ENCODE measurements around the gene CREB1. TPM values are rescaled to one million over a fixed set of nuclear protein-coding genes. Genes with fewer than 3 reads are reported as not detected.

CREB1 gene
- total RNA-seq, 1 donor from 2014 or later = 27.3 TPM

DNA sequence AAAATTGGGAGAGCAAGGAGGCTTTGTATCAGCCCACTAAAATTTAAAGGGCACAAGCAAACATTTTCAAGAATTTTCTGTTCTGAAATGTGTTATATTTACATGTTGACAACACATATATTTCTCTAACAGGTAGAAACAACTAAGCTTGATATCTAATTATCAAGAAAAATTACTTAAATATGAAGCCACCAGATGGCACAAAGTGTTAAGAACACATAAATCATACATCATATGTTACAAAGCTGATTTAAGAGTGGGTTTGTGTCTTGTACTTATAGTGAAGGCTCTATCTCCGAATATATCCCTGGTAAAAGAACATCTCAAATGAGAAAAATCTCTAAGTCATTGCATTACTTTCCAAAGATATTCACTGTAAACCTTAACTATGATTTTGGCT, 19.6 kb upstream of the CREB1 start:
- no peaks in the 10 kb centered on the region for H3K27me3 ChIP-seq
- TF ChIP-seq, protein P1, sequence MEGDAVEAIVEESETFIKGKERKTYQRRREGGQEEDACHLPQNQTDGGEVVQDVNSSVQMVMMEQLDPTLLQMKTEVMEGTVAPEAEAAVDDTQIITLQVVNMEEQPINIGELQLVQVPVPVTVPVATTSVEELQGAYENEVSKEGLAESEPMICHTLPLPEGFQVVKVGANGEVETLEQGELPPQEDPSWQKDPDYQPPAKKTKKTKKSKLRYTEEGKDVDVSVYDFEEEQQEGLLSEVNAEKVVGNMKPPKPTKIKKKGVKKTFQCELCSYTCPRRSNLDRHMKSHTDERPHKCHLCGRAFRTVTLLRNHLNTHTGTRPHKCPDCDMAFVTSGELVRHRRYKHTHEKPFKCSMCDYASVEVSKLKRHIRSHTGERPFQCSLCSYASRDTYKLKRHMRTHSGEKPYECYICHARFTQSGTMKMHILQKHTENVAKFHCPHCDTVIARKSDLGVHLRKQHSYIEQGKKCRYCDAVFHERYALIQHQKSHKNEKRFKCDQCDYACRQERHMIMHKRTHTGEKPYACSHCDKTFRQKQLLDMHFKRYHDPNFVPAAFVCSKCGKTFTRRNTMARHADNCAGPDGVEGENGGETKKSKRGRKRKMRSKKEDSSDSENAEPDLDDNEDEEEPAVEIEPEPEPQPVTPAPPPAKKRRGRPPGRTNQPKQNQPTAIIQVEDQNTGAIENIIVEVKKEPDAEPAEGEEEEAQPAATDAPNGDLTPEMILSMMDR (IDR thresholded peaks at IDR 0.05) = no peak
- TF ChIP-seq POLR2AphosphoS5 (IDR thresholded peaks at IDR 0.05; ENCODE audit: insufficient read depth in 1 of 2, low read depth in 1 of 2) (no peak), POLR2A (IDR thresholded peaks at IDR 0.05) (no peak)
- no peak overlapping the region for H3K4me3 ChIP-seq
- no peaks in the 10 kb centered on the region for H3K36me3 ChIP-seq
- intact Hi-C loops (cut with DNase I) = no loop called here
- no peak overlapping the region for H3K27ac ChIP-seq
- H3K4me1 ChIP-seq = peaks cover 11% of the 10 kb centered on the region
- no peaks in the 10 kb centered on the region for H3K9me3 ChIP-seq
- DNase-seq (ENCODE audit: extremely low spot score in 2 of 2) = no peak

DNA sequence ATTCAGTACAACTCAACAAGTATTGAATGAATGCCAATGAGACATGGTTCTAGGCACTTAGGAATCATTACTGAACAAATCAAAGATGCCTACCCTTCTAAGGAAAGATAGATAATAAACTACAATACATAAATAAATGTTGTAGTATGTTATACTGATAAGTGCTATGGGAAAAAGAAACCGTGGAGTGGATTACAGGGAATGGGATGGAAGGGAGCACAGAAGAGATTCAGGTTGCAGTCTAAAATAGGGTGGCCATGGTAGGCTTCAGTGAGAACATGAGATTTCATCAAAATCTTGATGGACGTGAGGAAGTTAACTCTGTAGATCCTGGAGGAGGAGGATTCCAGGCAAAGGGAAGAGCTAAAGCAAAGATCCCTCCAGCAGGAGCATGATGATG, 17.9 kb upstream of the CREB1 start:
- no peak for DNase-seq (ENCODE audit: extremely low spot score in 2 of 2)
- no peaks in the 10 kb centered on the region for H3K9me3 ChIP-seq
- intact Hi-C loops (cut with DNase I) = no loop called here
- no peaks in the 10 kb centered on the region for H3K27me3 ChIP-seq
- no peak overlapping the region for H3K27ac ChIP-seq
- peaks cover 4% of the 10 kb centered on the region for H3K4me1 ChIP-seq
- no peak overlapping the region for H3K4me3 ChIP-seq
- no peak for TF ChIP-seq POLR2A (IDR thresholded peaks at IDR 0.05)
- TF ChIP-seq, protein P1 (IDR thresholded peaks at IDR 0.05) = no peak
- no peak for TF ChIP-seq POLR2AphosphoS5 (IDR thresholded peaks at IDR 0.05; ENCODE audit: insufficient read depth in 1 of 2, low read depth in 1 of 2)
- H3K36me3 ChIP-seq = no peaks in the 10 kb centered on the region

DNA sequence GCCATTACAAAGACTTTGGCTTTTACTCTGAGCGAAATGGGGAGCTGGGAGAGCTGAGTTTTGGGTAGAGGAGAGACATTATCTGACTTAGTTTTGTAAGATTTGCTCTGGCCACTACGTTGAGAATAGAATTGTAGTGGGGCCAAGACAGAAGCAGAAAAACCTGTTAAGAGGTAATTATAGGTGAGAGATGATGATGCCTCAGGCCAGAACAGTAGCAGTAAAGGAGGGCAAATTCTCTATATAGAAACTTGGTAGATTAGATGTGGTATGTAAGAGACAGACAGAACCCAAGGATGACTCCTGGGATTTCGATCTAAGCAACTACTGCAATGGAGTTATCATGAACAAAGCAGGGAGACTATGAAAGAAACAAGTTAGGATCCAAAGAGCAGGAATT, 17.4 kb upstream of the CREB1 start:
- no peak overlapping the region for H3K27ac ChIP-seq
- H3K4me1 ChIP-seq = peaks cover 4% of the 10 kb centered on the region
- DNase-seq (ENCODE audit: extremely low spot score in 2 of 2) = no peak
- H3K36me3 ChIP-seq = no peaks in the 10 kb centered on the region
- intact Hi-C loops (cut with DNase I) = no loop called here
- H3K4me3 ChIP-seq = no peak overlapping the region
- no peaks in the 10 kb centered on the region for H3K9me3 ChIP-seq
- TF ChIP-seq POLR2A (IDR thresholded peaks at IDR 0.05) (no peak), POLR2AphosphoS5 (IDR thresholded peaks at IDR 0.05; ENCODE audit: insufficient read depth in 1 of 2, low read depth in 1 of 2) (no peak)
- TF ChIP-seq, protein P1 (IDR thresholded peaks at IDR 0.05) = no peak
- no peaks in the 10 kb centered on the region for H3K27me3 ChIP-seq

DNA sequence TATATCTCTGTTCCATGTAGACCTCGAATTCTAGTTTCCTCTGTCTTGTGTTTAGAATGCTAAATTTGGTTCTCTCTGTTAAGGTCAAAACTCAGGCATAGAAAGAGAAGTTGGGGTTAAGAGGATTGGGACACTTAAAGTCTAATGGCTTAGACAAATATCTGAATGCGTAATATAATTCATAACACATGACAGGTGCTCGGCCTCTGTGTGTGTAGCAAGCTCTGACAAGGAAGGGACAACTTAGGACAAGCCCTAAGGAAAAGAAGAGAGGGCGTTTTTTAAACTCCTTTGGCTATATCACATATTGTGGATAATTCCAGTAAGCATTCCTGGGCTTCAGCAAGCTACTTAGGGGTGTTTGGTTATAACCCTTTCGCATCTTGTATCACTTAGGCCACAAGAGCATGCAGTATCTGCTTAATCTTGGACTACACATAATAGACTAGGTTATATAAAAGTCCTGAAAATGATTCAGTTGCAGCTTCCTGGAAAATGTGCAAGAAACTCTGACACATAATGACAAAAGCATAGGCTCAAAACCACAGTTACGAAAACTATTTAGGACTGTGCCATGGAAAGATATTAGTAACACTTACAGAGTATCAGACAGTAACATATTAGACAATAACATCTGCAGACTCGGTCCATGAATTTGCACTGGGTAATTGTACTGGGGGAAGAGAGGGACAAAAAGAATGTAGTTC, 16.1 kb upstream of the CREB1 start:
- H3K27me3 ChIP-seq = no peaks in the 10 kb centered on the region
- H3K36me3 ChIP-seq = no peaks in the 10 kb centered on the region
- H3K27ac ChIP-seq = peak overlapping the region; percentile 33
- TF ChIP-seq POLR2AphosphoS5 (IDR thresholded peaks at IDR 0.05; ENCODE audit: insufficient read depth in 1 of 2, low read depth in 1 of 2) (peak in 1 of 2 donors; percentile 52), POLR2A (IDR thresholded peaks at IDR 0.05) (no peak)
- no peak for DNase-seq (ENCODE audit: extremely low spot score in 2 of 2)
- peaks cover 4% of the 10 kb centered on the region for H3K4me1 ChIP-seq
- no peaks in the 10 kb centered on the region for H3K9me3 ChIP-seq
- no peak overlapping the region for H3K4me3 ChIP-seq
- intact Hi-C loops (cut with DNase I) = no loop called here

DNA sequence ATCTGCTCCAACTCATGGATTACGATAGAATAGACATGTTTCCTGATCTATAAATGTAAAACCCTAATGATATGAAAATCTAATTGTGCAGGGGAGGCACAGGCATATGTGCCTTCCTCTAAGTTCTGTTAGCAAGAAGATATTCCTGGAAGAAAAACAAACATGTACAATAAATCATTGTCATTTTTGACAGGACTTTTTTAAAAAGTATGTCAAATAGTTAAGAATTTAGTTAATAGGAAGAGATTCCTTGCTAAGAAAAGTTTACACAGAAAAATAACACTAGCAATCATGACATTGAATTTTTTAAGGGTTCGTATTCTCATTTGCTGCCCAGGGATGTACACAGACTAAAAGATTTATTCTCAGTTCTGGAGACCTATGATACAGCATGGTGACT, 15.3 kb upstream of the CREB1 start:
- DNase-seq (ENCODE audit: extremely low spot score in 2 of 2) = no peak
- Histone ChIP-seq H3K36me3 (no peaks in the 10 kb centered on the region), H3K4me1 (peaks cover 4% of the 10 kb centered on the region), H3K27me3 (no peaks in the 10 kb centered on the region), H3K27ac (no peak overlapping the region), H3K9me3 (no peaks in the 10 kb centered on the region), H3K4me3 (no peak overlapping the region)
- TF ChIP-seq, protein P1 (IDR thresholded peaks at IDR 0.05) = no peak
- TF ChIP-seq POLR2AphosphoS5 (IDR thresholded peaks at IDR 0.05; ENCODE audit: insufficient read depth in 1 of 2, low read depth in 1 of 2) (no peak), POLR2A (IDR thresholded peaks at IDR 0.05) (no peak)
- intact Hi-C loops (cut with DNase I) = no loop called here

All from vagina (tissue), 2 donors.